IMR-90 (cell line): ENCODE results near the gene ZNF44. TPM values are rescaled to one million over a fixed set of nuclear protein-coding genes. Genes with fewer than 3 reads are reported as not detected.
A peak's percentile ranks its signal among the peaks of the same experiment; 100 is the strongest.

Source experiments
- ATAC-seq: fragments of 200-7000 bp; cut with Tn5 transposase; 2 replicates; pipeline ENCODE4 v1.9.1; 2020; ENCODE audit warnings: low read depth, mild to moderate bottlenecking, moderate library complexity
- BruUV-seq: library from RNA; stranded (reverse); fragments of 400-500 nt; replicated peaks from 2 replicates; lab custom pipeline; 2021; lab: Mats Ljungman, UMichigan
- CTCF ChIA-PET: fragments of 300-600 bp; formaldehyde crosslinking; extraction: SDS; loops from one replicate; lab custom pipeline; 2021; ENCODE audit warnings: antibody characterized with exemption; lab: Yijun Ruan, JAX
- POLR2A ChIA-PET: fragments of 300-600 bp; sonication (Branson Sonifier 250); formaldehyde crosslinking; loops from one replicate; lab custom pipeline; 2022; ENCODE audit warnings: antibody characterized with exemption; ENCODE audit not compliant: unreplicated experiment; lab: Charles Lee
- DNase-seq: peaks from one replicate; pipeline ENCODE4 v3.0.0; 2013
- H2AFZ ChIP-seq: replicated peaks from 2 replicates; pipeline ENCODE3; 2013; ENCODE audit warnings: low read length, mild to moderate bottlenecking; ENCODE audit not compliant: poor library complexity
- H2AK5ac ChIP-seq: 2 replicates; pipeline ENCODE4 v1.6.1; 2013; ENCODE audit warnings: low read depth, low read length, inconsistent platforms
- H2AK9ac ChIP-seq: replicated peaks from 2 replicates; pipeline ENCODE3; 2013; ENCODE audit warnings: mild to moderate bottlenecking, low read depth, low read length, moderate library complexity; ENCODE audit not compliant: poor library complexity
- H2BK120ac ChIP-seq: 2 replicates; pipeline ENCODE4 v1.6.1; 2013; ENCODE audit warnings: low read depth, low read length, inconsistent platforms
- H2BK15ac ChIP-seq: 3 replicates; pipeline ENCODE4 v1.6.1; 2013; ENCODE audit warnings: low read depth, low read length, inconsistent platforms
- H2BK20ac ChIP-seq: 2 replicates; pipeline ENCODE4 v1.6.1; 2013; ENCODE audit warnings: low read depth, mild to moderate bottlenecking, inconsistent platforms, low read length, moderate library complexity
- H2BK5ac ChIP-seq: 2 replicates; pipeline ENCODE4 v1.6.1; 2013; ENCODE audit warnings: mild to moderate bottlenecking, low read depth, low read length, inconsistent platforms; ENCODE audit not compliant: poor library complexity, severe bottlenecking
- H3K14ac ChIP-seq: replicated peaks from 2 replicates; pipeline ENCODE4 v1.6.1; 2013; ENCODE audit warnings: low read depth, low read length, inconsistent platforms
- H3K18ac ChIP-seq: 2 replicates; pipeline ENCODE4 v1.6.1; 2013; ENCODE audit warnings: low read depth, low read length, control low read depth
- H3K23ac ChIP-seq: 2 replicates; pipeline ENCODE4 v1.6.1; 2013; ENCODE audit warnings: low read depth, low read length, inconsistent platforms
- H3K27ac ChIP-seq: 2 replicates; pipeline ENCODE4 v1.5.1; 2013; ENCODE audit warnings: mild to moderate bottlenecking, control low read depth, low read length; ENCODE audit not compliant: insufficient read depth
- H3K27me3 ChIP-seq: 2 replicates; pipeline ENCODE4 v1.6.1; 2013; ENCODE audit warnings: low read length; ENCODE audit not compliant: control insufficient read depth, insufficient read depth
- H3K36me3 ChIP-seq: 2 replicates; pipeline ENCODE4 v1.6.1; 2013; ENCODE audit warnings: low read length, mixed read lengths; ENCODE audit not compliant: control insufficient read depth, insufficient read depth
- H3K4ac ChIP-seq: 2 replicates; pipeline ENCODE4 v1.6.1; 2013; ENCODE audit warnings: low read depth, low read length, inconsistent platforms
- H3K4me1 ChIP-seq: 2 replicates; pipeline ENCODE4 v1.6.1; 2013; ENCODE audit warnings: low read length, mixed read lengths; ENCODE audit not compliant: control insufficient read depth, insufficient read depth
- H3K4me2 ChIP-seq: 2 replicates; pipeline ENCODE4 v1.6.1; 2013; ENCODE audit warnings: low read depth, mild to moderate bottlenecking, control low read depth, low read length, moderate library complexity
- H3K4me3 ChIP-seq: 2 replicates; pipeline ENCODE4 v1.5.1; 2013; ENCODE audit warnings: low read depth, mild to moderate bottlenecking, control low read depth, low read length, moderate library complexity; ENCODE audit not compliant: insufficient read depth
- H3K56ac ChIP-seq: 2 replicates; pipeline ENCODE4 v1.6.1; 2013; ENCODE audit warnings: low read length, inconsistent platforms; ENCODE audit not compliant: insufficient read depth; ENCODE audit errors: extremely low read depth
- H3K79me1 ChIP-seq, 2 experiments: 2 replicates each; pipeline ENCODE4 v1.6.1; 2013; ENCODE audit warnings: low read length in 2 of 2, inconsistent platforms in 1 of 2, low read depth in 1 of 2
- H3K9ac ChIP-seq: 2 replicates; pipeline ENCODE4 v1.6.1; 2013; ENCODE audit warnings: low read depth, low read length, control low read depth
- H3K9me1 ChIP-seq: 2 replicates; pipeline ENCODE4 v1.6.1; 2013; ENCODE audit warnings: low read length, inconsistent platforms; ENCODE audit not compliant: insufficient read depth
- H3K9me3 ChIP-seq: 2 replicates; pipeline ENCODE4 v1.6.1; 2013; ENCODE audit warnings: low read length; ENCODE audit not compliant: control insufficient read depth, insufficient read depth
- H4K20me1 ChIP-seq: 2 replicates; pipeline ENCODE4 v1.6.1; 2013; ENCODE audit warnings: low read length, inconsistent platforms; ENCODE audit not compliant: insufficient read depth
- H4K5ac ChIP-seq: 2 replicates; pipeline ENCODE4 v1.6.1; 2013; ENCODE audit warnings: mild to moderate bottlenecking, low read depth, low read length, control low read depth
- H4K8ac ChIP-seq, 2 experiments: 2 replicates each; pipeline ENCODE4 v1.6.1; 2013; ENCODE audit warnings: low read depth in 2 of 2, low read length in 2 of 2, control low read depth in 1 of 2, inconsistent platforms in 1 of 2
- H4K91ac ChIP-seq: 2 replicates; pipeline ENCODE4 v1.6.1; 2013; ENCODE audit warnings: low read depth, low read length, inconsistent platforms; ENCODE audit not compliant: insufficient read depth
- BHLHE40 ChIP-seq: fragments of 150-350 bp; IDR thresholded peaks from 2 replicates; pipeline ENCODE4 v1.6.1; 2016; ENCODE audit warnings: mild to moderate bottlenecking, low read depth, low read length
- CEBPB ChIP-seq: IDR thresholded peaks from 2 replicates; pipeline ENCODE4 v1.6.1; 2012; ENCODE audit warnings: low read depth, low read length, improper control_type of control experiment
- CHD1 ChIP-seq: IDR thresholded peaks from 2 replicates; pipeline ENCODE4 v1.6.1; 2012; ENCODE audit warnings: low read depth, low read length, improper control_type of control experiment
- CTCF ChIP-seq: conservative IDR thresholded peaks from 2 replicates; pipeline ENCODE4 v1.5.1; 2012; ENCODE audit warnings: mild to moderate bottlenecking, low read depth, low read length, improper control_type of control experiment
- ELK1 ChIP-seq: fragments of 150-350 bp; IDR thresholded peaks from 2 replicates; pipeline ENCODE4 v1.6.1; 2016; ENCODE audit warnings: low read depth, mild to moderate bottlenecking, low read length, moderate library complexity, borderline replicate concordance
- FOS ChIP-seq: fragments of 150-350 bp; IDR thresholded peaks from 2 replicates; pipeline ENCODE4 v1.6.1; 2016; ENCODE audit warnings: low read depth, low read length
- MAFK ChIP-seq: IDR thresholded peaks from 2 replicates; pipeline ENCODE4 v1.6.1; 2012; ENCODE audit warnings: low read depth, low read length, improper control_type of control experiment
- MAZ ChIP-seq: IDR thresholded peaks from 2 replicates; pipeline ENCODE4 v1.6.1; 2012; ENCODE audit warnings: low read depth, mild to moderate bottlenecking, low read length, improper control_type of control experiment, moderate library complexity, borderline replicate concordance
- MXI1 ChIP-seq: IDR thresholded peaks from 2 replicates; pipeline ENCODE4 v1.6.1; 2012; ENCODE audit warnings: low read depth, mild to moderate bottlenecking, low read length, moderate library complexity, borderline replicate concordance
- NFE2L2 ChIP-seq: fragments of 150-350 bp; IDR thresholded peaks from 2 replicates; pipeline ENCODE4 v1.6.1; 2016; ENCODE audit warnings: low read depth, mild to moderate bottlenecking, low read length
- POLR2A ChIP-seq: IDR thresholded peaks from 2 replicates; pipeline ENCODE4 v1.6.1; 2012; ENCODE audit warnings: mild to moderate bottlenecking, low read depth, low read length
- RAD21 ChIP-seq: IDR thresholded peaks from 2 replicates; pipeline ENCODE4 v1.6.1; 2012; ENCODE audit warnings: low read length, improper control_type of control experiment
- RCOR1 ChIP-seq: IDR thresholded peaks from 2 replicates; pipeline ENCODE4 v1.6.1; 2012; ENCODE audit warnings: mild to moderate bottlenecking, low read length, improper control_type of control experiment; ENCODE audit not compliant: insufficient replicate concordance
- RFX5 ChIP-seq: IDR thresholded peaks from 2 replicates; pipeline ENCODE4 v1.8.0; 2012; ENCODE audit warnings: low read depth, mild to moderate bottlenecking, low read length, moderate library complexity
- SMC3 ChIP-seq: fragments of 150-350 bp; IDR thresholded peaks from 2 replicates; pipeline ENCODE4 v1.6.1; 2016; ENCODE audit warnings: low read depth, mild to moderate bottlenecking, antibody characterized with exemption, low read length, moderate library complexity
- USF2 ChIP-seq: fragments of 150-350 bp; IDR thresholded peaks from 2 replicates; pipeline ENCODE4 v1.6.1; 2017; ENCODE audit warnings: mild to moderate bottlenecking, antibody characterized with exemption, low read length, low read depth
- WGBS, 2 experiments: methylation state at CpG; one replicate each; pipeline versions ENCODE4 v1.1.5 to v1.1.7; 2013; ENCODE audit warnings: missing lambda C conversion rate in 2 of 2; ENCODE audit not compliant: insufficient read length in 1 of 2; ENCODE audit errors: extremely low coverage in 2 of 2; 5-methylcytosine and 5-hydroxymethylcytosine counted together
- dilution Hi-C: fragments of 300-500 bp; cut with HindIII; formaldehyde crosslinking; loops from one replicate; pipeline ENCODE4 v1.14.3; 2018; ENCODE audit warnings: low sequenced_read_pairs; ENCODE audit not compliant: unreplicated experiment
- in situ Hi-C: fragments of 300-500 bp; cut with MboI; formaldehyde crosslinking; loops from 3 replicates; pipeline ENCODE4 v1.14.3; 2019; ENCODE audit warnings: low sequenced_read_pairs, inconsistent platforms, mixed read lengths
- intact Hi-C: fragments of 100-400 bp; cut with micrococcal nuclease; formaldehyde crosslinking; loops from 2 replicates; pipeline ENCODE4 v1.10.0; 2022
- polyA plus RNA-seq, 3 experiments: library from polyadenylated mRNA; depleted of rRNA; stranded (reverse); fragments of >200 nt; gene quantifications; 2 replicates each; pipeline ENCODE4 v1.2.3, GENCODE V29; 2012; ENCODE audit warnings: low replicate concordance in 1 of 3
- total RNA-seq: library from RNA; depleted of rRNA; stranded (reverse); fragments of >200 nt; gene quantifications from 2 replicates; pipeline ENCODE4 v1.2.3, GENCODE V29; 2012

The ZNF44 gene
- total and polyA plus RNA-seq, 2 of the 4 experiments (the other 2 are of a cell fraction) = 3.5 to 6.6 TPM

- H3K27ac ChIP-seq = peak overlapping the region; percentile 88
- no TSS peak for BruUV-seq
These were observed 508 bp upstream of the ZNF44 start for GRCh38 chr19:12295191-12295590.

More at GRCh38 chr19:12295191-12295590, 508 bp upstream of the ZNF44 start:
- ATAC-seq (no peak; the same call in 1 of the 2 replicates), DNase-seq (no peak)
- Histone ChIP-seq H3K79me1 (peaks cover 8 to 27% of the 10 kb centered on the region in 2 experiments; a peak in 2 of 4 replicates), H3K14ac (peak overlapping the region; percentile 84; the same call in 1 of the 2 replicates), H4K8ac (peak overlapping the region; percentile 99), H3K4me1 (peaks cover 3% of the 10 kb centered on the region), H3K9ac (peak overlapping the region; percentile 85), H2BK120ac (peak overlapping the region; percentile 71; the same call in 1 of the 2 replicates), H3K4me2 (peak overlapping the region; percentile 93), H3K18ac (peak overlapping the region; percentile 57; the same call in 1 of the 2 replicates), H2AFZ (peak overlapping the region; percentile 99), H2BK20ac (no peak overlapping the region), H2BK5ac (peak overlapping the region; percentile 87), H3K27me3 (no peaks in the 10 kb centered on the region), H2AK9ac (peak overlapping the region; percentile 91), H3K4me3 (peak overlapping the region; percentile 81), H3K23ac (no peak overlapping the region), H3K4ac (peak overlapping the region; percentile 90; the same call in 1 of the 2 replicates), H3K9me1 (no peaks in the 10 kb centered on the region), H3K56ac (no peak overlapping the region), H2AK5ac (no peak overlapping the region), H3K36me3 (0 out of 2 replicates have a peak, but pooled peaks cover 2% of the 10 kb centered on the region), H4K20me1 (no peaks in the 10 kb centered on the region), H4K91ac (peak overlapping the region; percentile 88), H3K9me3 (no peaks in the 10 kb centered on the region), H4K5ac (peak overlapping the region; percentile 97), H2BK15ac (no peak overlapping the region; the same call in 2 of the 3 replicates)
- intact Hi-C loops = loop anchor here (10.0 kb wide), 1 partner anchor 130 kb away; the partner anchor contains the start of gene ZNF136
- CTCF ChIA-PET = no interaction called here
- in situ Hi-C loops = no loop called here
- TF ChIP-seq FOS = no peak
- no peak for TF ChIP-seq RCOR1
- TF ChIP-seq ELK1 = no peak
- no peak for TF ChIP-seq RFX5
- TF ChIP-seq CHD1 = no peak
- TF ChIP-seq CEBPB = no peak
- TF ChIP-seq CTCF = no peak
- no peak for TF ChIP-seq RAD21
- no peak for TF ChIP-seq MXI1
- no peak for TF ChIP-seq BHLHE40
- no peak for TF ChIP-seq MAFK
- TF ChIP-seq MAZ = no peak
- no peak for TF ChIP-seq USF2
- TF ChIP-seq SMC3 = no peak
- TF ChIP-seq POLR2A = no peak
- TF ChIP-seq NFE2L2 = no peak
- POLR2A ChIA-PET = no interaction called here
- dilution Hi-C loops = no loop called here
- WGBS, 2 experiments = no CpG with 5 or more reads among the region's 11 CpGs
